Measurements from ENCODE around the gene TSEN34.
"Not testable (repeated sequence)": the region's sequence is repeated elsewhere in the genome, so short reads cannot be mapped to it uniquely, and the experiment has no call there.

TSEN34 gene

DNA sequence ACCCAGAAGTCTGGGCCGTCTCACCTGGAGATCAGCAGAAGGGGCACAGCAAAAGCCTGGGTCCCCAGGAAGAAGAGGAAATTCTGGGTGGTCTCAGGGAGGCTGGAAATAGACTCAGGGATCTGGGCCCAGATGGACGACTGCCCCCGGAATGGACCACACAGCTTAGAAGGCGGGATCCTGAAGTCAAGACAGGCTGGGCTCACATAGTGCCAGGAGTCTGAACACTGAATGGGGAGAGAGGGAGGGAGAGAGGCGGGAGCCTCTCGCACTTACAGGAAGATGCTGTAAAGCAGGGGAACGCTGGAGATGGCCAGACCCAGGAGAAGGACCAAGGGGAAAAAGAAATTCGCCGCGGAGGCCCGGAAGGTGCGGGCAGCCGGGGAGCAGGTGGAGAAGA is 30.3 kb upstream of the TSEN34 start:
- DNase-seq (ENCODE audit: low read depth) = no peak

DNA sequence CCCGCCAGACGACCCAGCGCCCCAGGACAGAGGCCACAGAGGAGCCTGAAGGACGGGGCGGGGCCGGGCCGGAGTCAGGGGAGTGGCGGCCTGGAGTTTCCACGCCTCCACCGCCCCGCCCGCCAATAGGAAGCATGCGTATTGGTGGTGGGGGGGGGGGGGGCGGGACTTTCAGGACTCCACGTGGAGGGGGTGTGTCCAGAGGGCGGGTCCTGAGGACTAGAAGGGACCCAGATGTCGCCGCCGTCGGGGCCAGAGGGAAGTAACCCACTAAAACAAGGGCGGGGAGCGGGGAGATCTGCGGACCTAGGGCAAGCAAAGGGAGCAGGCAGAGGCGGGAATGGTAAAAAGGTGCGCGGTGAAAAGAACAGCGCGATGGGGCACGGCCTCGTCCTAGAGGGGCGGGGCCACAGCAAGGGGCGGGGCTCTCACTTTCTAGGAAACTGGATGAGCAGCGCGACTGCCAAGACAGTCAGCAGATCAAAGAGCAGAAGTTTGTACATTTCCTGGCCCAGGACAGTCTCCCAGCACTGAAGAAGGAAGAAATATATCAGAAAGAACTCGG is 28.8 kb upstream of the TSEN34 start:
- DNase-seq (ENCODE audit: low read depth) = no peak

DNA sequence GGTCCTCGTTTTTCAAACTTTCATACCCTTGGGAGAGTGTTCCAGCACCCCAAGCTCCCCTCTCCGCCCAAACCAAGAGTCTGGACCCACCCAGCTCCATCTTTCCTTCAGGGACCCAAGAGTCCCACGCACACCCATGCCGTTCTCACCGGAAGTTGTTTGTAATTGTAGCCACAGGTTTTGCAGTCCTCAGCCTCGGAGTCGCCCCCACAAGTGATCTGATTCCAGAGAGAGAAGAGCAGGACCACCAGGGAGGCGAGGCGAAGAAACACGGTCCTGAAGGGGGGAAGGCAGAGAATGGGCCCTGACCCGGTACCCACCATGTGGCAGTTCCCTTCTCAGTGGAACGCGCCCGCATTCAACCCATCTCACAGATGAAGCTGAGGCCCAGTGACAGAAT is 28.2 kb upstream of the TSEN34 start:
- DNase-seq (ENCODE audit: low read depth) = no peak

DNA sequence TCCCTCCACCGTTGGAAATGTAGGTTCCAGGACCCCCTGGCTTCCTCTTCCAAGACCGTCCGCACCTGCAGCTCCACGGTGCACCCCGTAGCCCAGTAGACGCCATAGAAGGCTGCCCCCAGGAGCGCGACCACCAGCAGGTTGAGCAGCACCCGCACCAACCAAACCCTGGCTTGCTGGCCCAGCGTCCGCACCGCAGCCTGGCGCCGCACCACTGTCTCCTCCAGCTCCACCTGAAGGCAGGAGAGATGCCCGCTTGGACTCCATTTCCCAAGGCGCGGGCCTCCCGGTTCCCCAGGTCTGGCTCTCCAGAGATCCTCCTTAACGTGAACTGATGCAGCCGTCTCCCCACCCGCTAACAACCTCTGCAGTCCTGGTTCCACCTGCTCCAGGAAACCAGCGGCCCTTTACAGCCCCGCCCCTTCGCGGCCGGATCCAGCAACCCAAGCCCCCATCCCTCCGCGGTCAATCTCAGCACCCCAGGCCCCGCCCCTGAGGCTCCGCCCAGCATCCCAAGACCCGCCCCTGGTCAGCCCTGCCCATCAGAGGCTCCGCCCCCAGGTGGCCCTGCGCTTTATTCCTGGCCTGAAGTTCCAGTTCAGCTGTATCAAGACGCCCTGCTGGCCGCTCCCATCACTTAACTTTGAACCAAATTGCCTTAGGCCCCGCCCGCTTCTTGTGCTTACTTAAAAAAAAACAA is 26.6 kb upstream of the TSEN34 start:
- DNase-seq (ENCODE audit: low read depth) = no peak

DNA sequence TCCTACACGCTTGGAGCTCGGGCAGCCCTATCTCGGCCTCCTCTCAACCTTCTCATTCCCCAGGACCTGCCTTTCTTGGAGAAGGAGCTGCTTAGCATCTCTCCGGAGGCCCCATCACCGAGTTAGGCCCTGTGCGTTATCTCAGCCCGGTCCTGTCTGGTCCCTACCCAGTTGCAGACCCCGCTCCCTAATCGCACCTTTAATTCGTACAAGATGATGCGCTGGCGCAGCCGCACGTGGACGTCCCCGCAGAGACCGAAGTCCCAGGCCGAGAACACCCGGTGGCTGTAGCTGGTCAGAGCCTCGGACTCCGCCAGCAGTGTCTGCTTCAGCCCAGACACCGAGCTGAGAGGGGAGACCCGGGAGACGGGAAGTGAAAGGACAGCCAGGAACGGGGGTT is 25.9 kb upstream of the TSEN34 start:
- DNase-seq (ENCODE audit: low read depth) = no peak

DNA sequence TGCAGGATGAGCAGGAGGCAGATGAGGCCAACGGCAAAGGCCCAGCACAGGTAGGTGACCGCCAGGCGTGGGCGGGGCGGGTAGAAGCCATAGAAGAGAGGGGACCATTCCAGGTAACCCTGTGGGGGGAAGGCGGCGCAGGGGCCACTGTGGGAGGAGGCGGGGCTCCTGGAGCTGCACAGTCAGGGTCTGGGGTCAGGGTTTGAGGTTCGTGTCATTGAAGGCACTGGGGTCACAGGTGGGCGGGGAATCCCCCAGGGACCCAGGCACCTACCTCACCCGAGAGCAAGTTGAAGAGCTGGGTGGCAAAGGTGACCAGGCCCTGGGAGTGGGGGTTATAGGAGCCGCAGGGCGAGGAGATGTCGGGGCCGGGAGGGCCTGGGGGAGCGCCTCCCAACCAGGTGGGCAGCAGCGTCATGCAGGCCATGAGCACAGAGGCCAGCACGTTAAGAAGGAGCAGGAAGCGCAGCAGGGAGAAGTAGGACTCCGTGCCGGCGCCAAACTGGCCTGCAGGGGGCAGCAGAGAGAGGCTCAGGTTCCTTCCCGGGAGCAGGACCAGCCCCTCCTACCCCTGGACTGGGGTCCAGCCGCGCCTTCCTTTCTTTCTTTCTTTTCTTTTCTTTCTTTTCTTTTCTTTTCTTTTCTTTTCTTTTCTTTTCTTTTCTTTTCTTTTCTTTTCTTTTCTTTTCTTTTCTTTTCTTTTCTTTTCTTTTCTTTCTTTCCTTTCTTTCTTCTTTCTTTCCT is 22.8 kb upstream of the TSEN34 start:
- peak; percentile 20 for DNase-seq (ENCODE audit: low read depth)

DNA sequence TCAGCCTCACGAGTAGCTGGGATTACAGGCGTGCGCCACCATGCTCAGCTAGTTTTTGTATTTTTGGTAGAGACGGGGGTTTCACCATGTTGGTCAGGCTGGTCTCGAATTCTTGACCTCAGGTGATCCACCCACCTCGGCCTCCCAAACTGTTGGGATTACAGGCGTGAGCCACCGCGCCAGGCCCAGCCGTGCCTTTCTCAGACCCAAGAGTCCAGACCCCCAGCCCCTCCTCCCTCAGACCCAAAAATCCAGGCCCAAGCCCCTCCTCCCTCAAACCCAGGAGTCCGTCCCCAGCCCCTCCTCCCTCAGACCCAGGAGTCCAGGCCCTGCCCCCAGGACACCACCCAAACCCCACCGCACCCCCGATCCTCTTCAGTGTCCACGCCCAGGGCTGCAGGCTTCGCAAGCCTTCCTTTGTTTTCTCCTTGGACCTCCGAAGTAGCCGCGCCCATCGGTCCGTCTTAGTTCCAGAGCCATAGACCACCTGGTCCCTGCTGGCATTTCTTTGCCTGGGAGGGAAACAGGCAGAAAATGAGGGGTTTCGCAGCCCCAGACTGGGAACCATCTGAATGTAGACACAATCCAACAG is 21.9 kb upstream of the TSEN34 start:
- DNase-seq (ENCODE audit: low read depth) = no peak

DNA sequence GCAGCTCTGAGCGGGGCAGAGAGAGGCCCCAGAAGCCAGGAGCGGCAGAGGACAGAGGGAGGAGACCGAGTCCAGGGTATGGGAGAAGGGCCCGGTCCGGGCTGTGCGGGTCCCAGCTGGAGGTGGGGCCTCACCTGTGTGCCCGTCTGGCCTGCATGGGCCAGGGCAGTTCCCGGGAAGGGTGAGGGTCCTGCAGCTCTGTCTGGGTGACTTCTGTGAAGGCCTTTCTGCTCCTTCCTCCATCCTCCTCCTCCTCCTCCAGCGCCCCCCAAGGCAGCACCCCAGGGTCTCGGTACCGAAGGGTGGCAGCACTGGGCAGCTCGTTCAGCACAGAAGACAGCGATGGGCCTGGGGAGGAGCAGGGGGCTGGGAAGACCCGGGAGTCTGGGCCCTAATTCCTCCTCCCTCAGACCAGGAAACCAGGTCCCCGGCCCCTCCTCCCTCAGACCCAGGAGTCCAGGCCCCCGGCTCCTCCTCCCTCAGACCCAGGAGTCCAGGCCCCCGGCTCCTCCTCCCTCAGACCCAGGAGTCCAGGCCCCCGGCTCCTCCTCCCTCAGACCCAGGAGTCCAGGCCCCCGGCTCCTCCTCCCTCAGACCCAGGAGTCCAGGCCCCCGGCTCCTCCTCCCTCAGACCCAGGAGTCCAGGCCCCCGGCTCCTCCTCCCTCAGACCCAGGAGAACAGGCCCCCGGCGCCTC is 19.2 kb upstream of the TSEN34 start:
- not testable (repeated sequence) for DNase-seq (ENCODE audit: low read depth)

DNA sequence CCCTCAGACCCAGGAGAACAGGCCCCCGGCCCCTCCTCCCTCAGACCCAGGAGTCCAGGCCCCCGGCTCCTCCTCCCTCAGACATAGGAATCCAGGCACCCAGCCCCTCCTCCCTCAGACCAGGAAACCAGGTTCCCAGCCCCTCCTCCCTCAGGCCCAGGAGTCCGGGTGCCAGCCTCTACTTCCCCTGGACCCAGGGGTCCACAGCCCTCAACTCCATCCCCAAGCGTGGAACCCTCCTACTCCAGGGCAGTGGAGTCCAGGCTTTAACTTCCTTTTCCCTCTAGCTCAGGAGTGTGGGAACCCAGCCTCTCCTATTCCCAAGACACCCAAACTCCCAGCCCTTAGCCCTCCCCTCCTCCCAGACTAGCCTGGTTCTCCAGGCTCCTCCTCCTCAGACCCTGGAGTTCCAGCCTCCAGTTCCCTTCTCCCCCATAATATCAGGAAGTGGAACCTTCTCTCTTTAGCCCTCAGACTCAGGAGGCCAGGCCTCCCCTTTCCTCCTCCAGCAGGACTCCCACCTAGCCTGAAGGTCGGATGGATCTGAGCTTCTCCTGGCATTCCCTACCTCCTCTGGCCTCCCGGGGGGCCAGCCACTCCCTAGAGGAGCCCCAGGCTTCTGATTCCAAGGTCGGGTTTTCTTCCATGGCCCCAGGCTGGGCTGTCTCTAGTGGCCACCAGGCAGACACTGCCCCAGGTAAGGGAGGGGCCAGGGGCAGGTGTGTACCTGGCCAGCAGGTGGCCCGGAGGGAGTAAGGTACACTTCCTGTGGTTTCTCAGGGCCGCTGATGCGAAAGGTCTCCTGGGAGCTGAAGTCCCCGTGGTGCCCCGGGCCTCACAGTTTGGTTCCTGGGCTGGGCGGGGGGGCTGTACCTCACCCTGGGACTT is 18.4 kb upstream of the TSEN34 start, which contains the start of gene TMC4:
TSS of gene TMC4 (minus strand) at position 690 of the 888 bp plus-strand sequence. CDS start at position 647, 43 bp downstream.
- no peak for DNase-seq (ENCODE audit: low read depth)

DNA sequence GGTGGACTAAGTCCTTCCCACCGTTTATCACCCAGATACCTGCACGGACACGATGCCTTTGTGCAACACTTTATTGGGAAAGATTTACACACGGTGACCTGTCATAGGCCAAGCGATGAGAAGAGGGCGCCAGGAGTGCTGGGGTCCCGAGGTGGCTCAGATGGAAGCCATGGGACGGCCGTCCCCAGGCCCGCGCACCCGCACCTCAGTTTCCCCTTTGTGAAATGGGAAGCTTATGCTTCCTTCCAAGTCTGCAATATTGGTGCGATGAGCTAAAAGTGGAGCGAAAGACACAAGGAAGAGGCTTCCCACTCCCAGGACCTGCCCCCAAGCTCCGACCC is 17.8 kb upstream of the TSEN34 start:
- DNase-seq (ENCODE audit: low read depth) = no peak

DNA sequence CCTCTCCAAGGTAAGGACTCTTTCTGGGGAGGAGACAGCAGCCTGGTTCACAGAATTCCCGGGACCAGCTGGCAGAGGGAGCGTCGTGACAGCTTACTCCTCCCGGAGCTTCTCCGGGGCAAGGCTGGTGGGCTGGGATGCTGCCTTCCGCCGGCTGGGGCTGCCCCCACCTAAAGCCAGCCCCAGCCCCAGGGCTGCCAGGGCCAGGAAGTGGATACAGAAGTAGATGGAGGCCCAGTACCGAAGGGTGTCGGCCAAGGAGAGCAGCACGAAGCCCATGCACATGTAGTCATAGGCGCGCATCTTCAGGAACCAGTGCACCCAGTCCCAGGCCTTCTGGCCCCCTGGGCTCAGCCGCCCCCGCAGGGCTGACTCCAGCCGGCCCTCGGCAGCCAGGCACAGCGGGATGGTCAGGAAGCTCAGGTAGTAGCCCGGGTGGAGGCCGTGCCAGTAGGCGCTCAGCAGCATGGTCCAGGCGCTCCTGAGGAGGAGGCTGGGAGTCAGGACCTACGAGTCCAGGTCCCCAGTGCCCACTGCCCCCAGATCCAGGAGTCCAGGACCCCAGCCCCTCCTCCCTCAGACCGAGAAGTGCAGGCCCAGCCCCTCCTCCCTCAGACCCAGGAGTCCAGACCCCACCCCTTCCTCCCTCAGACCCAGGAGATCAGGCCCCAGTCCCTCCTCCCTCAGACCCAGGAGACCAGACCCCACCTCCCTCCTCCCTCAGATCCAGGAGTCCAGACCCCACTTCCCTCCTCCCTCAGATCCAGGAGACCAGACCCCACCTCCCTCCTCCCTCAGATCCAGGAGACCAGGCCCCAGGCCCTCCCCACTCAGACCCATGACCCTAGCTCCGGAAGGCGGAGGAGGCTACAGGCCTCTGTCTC is 16.9 kb upstream of the TSEN34 start:
- no peak for DNase-seq (ENCODE audit: low read depth)

DNA sequence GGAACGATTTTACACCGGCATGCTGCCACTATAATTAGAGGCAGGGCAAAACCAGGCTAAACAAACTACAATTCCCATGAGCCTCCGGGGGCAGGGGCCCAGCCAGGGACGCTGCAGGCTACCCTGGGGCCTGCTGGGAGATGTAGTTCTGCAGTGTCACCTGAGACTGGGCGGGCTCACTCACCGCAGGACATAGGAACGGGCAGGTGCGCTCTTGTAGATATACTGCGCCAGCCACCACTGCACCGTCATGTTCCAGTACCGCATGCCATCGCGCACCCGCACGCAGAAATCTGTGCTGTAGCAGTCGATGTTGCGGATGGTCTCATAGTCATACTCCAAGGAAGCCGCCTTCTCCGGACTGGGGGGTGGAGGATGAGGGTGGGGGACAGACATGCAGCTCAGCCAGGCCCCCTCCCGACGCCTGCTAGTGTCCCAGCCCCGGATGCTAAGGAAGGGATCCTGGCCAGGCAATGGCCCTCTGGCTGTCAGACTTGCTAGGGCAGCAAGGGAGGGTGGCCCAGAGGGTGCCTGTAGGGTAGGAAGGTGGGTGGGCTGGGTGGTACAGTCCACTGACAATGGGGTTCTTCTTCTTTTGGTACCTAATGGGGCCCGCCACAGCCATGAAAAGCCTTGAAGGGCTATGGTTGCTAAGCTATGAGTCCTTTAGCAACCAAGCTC is 12.4 kb upstream of the TSEN34 start:
- no peak for DNase-seq (ENCODE audit: low read depth)

DNA sequence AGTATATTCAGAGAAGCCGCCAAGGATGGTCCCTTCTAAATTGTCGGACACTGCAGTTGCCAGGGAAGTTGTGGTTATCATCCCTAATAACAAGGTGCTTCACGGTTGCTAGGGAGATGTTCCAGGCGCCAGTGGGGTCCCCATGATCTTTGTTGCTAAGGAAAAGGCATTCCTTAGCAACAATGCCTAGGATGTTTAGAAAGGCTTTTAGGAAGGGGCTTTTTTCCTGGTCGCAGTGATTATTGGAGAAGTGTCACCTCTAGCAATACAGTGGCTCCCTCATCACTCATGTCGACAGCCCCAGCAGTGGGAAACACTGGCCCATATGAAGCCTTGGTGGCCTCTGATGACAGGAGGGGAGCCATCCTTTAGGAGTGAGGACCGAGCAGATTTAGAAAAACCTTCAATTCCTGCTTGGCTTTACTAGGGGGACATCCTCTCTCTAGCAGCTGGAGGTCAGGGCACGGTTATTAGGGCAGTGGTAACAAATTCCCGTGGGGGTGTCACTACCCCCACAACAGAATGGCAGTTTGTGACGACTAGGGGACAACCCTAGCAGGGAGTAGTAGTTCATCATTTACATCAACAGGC is 11.8 kb upstream of the TSEN34 start:
- no peak for DNase-seq (ENCODE audit: low read depth)

DNA sequence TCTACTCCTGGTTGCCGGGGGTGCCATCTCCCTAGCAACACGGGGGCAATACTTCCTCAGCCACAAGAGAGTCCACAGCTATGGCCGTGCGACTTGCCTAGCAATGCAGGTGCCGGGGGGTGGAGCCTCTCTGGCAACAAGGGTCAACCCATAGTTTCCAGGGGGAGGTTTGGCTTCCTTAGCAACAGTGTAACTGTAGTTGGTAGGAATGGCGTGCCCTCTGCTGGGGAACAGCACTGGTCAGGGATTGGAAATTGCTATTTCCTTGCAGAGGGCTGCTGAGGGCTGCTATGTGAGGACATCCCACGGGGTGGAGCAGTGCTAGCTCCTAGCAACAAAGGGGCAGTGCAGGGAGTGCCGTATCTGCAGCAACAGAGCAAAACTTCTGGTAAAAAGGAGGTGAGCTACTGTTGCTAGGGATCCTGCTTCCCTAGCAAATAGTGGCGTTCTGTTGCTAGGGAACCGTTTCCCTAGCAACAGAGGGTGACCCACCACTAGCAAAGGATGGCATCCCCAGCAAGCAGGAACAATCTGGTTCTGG is 11.1 kb upstream of the TSEN34 start:
- DNase-seq (ENCODE audit: low read depth) = no peak

DNA sequence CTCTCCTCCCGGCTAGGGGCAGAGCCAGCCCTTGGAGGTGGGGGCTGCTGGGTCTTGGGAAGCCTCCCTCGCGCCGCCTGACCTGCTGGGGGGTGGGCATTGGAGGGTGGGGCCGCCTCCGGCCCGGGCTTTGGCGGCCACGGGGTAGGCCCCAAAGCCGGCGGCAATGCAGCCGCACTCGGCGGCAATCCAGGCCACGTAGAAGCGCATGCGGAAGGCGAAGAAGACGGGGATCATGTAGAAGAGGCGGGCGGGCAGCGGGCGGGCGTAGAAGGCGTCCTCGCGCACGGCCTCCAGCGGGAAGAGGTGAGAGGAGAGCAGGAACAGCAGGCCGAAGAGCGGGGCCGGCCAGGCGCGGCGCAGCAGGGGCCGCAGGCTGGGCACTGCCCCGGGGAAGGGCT is 10.4 kb upstream of the TSEN34 start:
- DNase-seq (ENCODE audit: low read depth) = no peak

DNA sequence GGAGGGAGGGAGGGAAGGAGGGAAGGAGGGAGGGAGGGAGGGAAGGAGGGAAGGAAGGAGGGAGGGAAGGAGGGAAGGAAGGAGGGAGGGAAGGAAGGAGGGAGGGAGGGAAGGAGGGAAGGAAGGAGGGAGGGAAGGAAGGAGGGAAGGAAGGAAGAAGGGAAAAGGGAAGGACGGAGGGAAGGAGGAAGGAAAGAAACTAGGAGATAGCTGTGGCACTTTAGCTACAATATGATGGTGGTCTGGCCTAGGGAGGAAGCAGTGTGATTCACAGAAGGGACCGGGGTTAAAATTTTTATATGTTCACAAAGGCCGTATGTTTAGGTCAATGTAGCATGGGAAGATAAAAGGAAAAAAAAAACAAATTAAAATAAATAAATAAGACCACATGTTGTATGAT is 9.2 kb upstream of the TSEN34 start:
- DNase-seq (ENCODE audit: low read depth) = not testable (repeated sequence)

DNA sequence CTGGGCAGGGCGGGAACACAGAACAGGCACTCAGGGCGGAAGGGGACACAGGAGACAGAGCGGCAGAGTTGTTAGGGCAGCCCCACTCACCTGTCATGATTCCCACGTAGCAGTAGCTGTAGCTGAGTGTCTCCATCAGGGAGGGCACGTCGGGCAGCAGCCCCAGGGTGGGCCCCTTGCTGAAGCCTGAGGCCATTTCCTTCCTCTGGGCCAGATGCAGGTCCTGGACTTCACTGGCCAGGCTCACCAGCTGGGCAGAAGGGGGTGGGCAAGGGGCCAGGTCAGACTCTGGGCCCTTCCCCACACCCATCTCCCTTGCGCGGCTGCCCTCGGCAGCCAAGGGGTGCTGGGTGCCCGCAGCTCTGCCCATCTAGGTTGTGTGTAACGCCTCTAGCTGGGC is 7.7 kb upstream of the TSEN34 start:
- DNase-seq (ENCODE audit: low read depth) = no peak

DNA sequence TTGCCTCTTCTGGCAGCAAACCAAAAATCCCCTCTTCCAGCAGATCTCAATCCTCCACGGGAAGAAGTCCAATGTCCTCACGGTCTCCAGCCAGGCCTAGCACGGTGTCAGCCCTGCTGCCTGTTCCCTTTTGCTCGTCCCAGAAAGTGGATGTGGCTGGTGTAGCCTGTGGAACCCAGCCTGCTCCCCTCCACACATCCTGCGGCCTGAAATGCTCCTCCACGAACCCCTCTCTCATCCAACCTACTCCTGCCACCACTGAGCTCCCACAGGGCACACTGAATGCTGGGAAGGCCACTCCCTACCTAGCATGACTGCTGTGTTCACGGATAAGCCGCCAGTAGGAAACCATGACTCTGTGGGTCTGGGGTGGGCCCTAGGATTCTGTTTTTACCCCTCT is 4.8 kb upstream of the TSEN34 start:
- no peak for DNase-seq (ENCODE audit: low read depth)

DNA sequence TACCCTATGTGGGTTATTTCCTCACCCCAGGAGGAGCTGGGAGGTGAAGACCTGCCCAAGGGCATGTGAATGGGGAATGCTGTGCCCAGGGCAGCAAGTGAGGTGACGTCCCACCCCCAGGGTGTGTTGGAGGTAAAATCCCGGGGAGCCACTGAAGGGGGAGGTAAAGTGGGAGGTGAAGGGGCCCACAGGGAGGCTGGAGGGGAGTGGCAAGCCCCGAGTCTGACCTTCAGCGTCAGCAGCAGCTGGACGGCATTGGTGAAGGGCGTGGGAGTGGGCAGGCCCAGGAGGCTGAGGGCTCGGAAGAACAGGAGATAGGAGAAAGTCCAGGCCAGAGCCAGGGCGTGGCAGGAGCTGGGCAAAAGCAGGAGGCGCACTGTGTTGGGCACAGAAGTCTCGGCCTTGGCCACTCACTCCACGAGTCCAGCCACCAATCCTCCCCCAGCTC is 4.2 kb upstream of the TSEN34 start:
- DNase-seq (ENCODE audit: low read depth) = no peak

All from GM04503 (cell line).